B cell (primary cell): ENCODE measurements around the gene PRKCB.

Experiments
- CTCF ChIP-seq: fragments of 200-600 bp; IDR thresholded peaks from one replicate; pipeline ENCODE4 v1.8.0; 2022; ENCODE audit warnings: antibody characterized with exemption, mild to moderate bottlenecking
- EZH2 ChIP-seq: IDR thresholded peaks from 2 replicates; pipeline ENCODE4 v1.6.1; 2012; ENCODE audit warnings: borderline replicate concordance, low read depth, mild to moderate bottlenecking, moderate library complexity, low read length; ENCODE audit not compliant: insufficient read depth, poor library complexity, severe bottlenecking

GRCh38 chr16:24023621-24024020 is 187.8 kb downstream of the PRKCB start:
- no peak for TF ChIP-seq CTCF
- TF ChIP-seq EZH2: no peak
